K562 (cell line): Measurements from ENCODE around the gene MTFMT. TPM values are rescaled to one million over a fixed set of nuclear protein-coding genes. Genes with fewer than 3 reads are reported as not detected.

ENCODE experiments used
- AFF4 ChIP-seq: sonication (generic); formaldehyde crosslinking; IDR thresholded peaks from 2 replicates; pipeline ENCODE4 v1.8.0; 2023; ENCODE audit warnings: mild to moderate bottlenecking, missing genetic modification reagents
- DIDO1 ChIP-seq: fragments of 450-650 bp; IDR thresholded peaks from 2 replicates; pipeline ENCODE4 v1.6.1; 2016; ENCODE audit warnings: low read depth, missing biosample characterization, missing genetic modification characterization
- ELF2 ChIP-seq: fragments of 250-450 bp; sonication (Bioruptor Pico); IDR thresholded peaks from 2 replicates; pipeline ENCODE4 v1.5.0; 2021; ENCODE audit warnings: mild to moderate bottlenecking
- EWSR1 ChIP-seq: fragments of 450-650 bp; IDR thresholded peaks from 2 replicates; pipeline ENCODE4 v1.6.1; 2018; ENCODE audit warnings: borderline replicate concordance, mild to moderate bottlenecking, low read depth, moderate library complexity; ENCODE audit not compliant: partially characterized antibody
- L3MBTL2 ChIP-seq: fragments of 450-650 bp; IDR thresholded peaks from 2 replicates; pipeline ENCODE4 v1.6.1; 2016; ENCODE audit warnings: mild to moderate bottlenecking, moderate library complexity
- MIER1 ChIP-seq: fragments of 450-650 bp; IDR thresholded peaks from 2 replicates; pipeline ENCODE4 v1.6.1; 2016; ENCODE audit warnings: antibody characterized with exemption, mild to moderate bottlenecking, low read depth
- NR2F6 ChIP-seq: fragments of 450-650 bp; formaldehyde crosslinking; IDR thresholded peaks from 2 replicates; pipeline ENCODE4 v1.4.0; 2020; ENCODE audit warnings: mild to moderate bottlenecking
- PHB ChIP-seq: fragments of 250-450 bp; sonication (Bioruptor Pico); IDR thresholded peaks from 2 replicates; pipeline ENCODE4 v1.5.0; 2021
- PTRF ChIP-seq: fragments of 450-650 bp; IDR thresholded peaks from 2 replicates; pipeline ENCODE4 v1.6.1; 2016; ENCODE audit warnings: mild to moderate bottlenecking, missing genetic modification characterization, missing compliant biosample characterization
- RBFOX2 ChIP-seq: fragments of 200-400 bp; formaldehyde crosslinking; IDR thresholded peaks from 2 replicates; pipeline ENCODE4 v1.6.1; 2017; ENCODE audit warnings: low read depth, mild to moderate bottlenecking, low read length, moderate library complexity
- RBM25 ChIP-seq: fragments of 200-400 bp; formaldehyde crosslinking; IDR thresholded peaks from 2 replicates; pipeline ENCODE4 v1.6.1; 2018; ENCODE audit warnings: low read length, low read depth, moderate library complexity; ENCODE audit not compliant: severe bottlenecking
- SMARCA5 ChIP-seq: fragments of 450-650 bp; IDR thresholded peaks from 2 replicates; pipeline ENCODE4 v1.6.1; 2016
- SP1 ChIP-seq: sonication (generic); formaldehyde crosslinking; IDR thresholded peaks from 2 replicates; pipeline ENCODE4 v1.8.1; 2022; ENCODE audit warnings: mild to moderate bottlenecking, missing genetic modification reagents
- ZFP36 ChIP-seq: fragments of 150-350 bp; IDR thresholded peaks from 2 replicates; pipeline ENCODE4 v1.6.1; 2018; ENCODE audit warnings: low read length, low read depth; ENCODE audit not compliant: partially characterized antibody
- ZNF347 ChIP-seq: fragments of 450-650 bp; formaldehyde crosslinking; IDR thresholded peaks from 2 replicates; pipeline ENCODE4 v1.4.0; 2020; ENCODE audit warnings: low read depth, mild to moderate bottlenecking, moderate library complexity
- ZNF384 ChIP-seq: IDR thresholded peaks from 2 replicates; pipeline ENCODE4 v1.6.1; 2012; ENCODE audit warnings: low read depth, low read length, improper control_type of control experiment
- polyA plus RNA-seq, 8 experiments: library from polyadenylated mRNA; depleted of rRNA in 4 of 8; stranded (reverse) in 5 of 8; unstranded in 3 of 8; fragments of >200 nt; fragmentation: Nextera tagmentation in 2 of 8; fragmentation: Illumina TruSeq in 1 of 8; extraction: Ambion mirVana in 2 of 8; extraction: Trizol in 1 of 8; gene quantifications; 2 replicates each; pipeline versions ENCODE4 v1.2.1 to v1.2.3, GENCODE V29; 2011 to 2014; ENCODE audit warnings: inconsistent platforms in 1 of 8, missing spikeins in 1 of 8
- total RNA-seq, 7 experiments: library from RNA; depleted of rRNA in 6 of 7; stranded (reverse); fragments of >200 nt in 6 of 7; fragmentation: Illumina TruSeq in 2 of 7; extraction: Trizol in 2 of 7; gene quantifications; 2 replicates each; pipeline versions ENCODE4 v1.2.1 to v1.2.3, GENCODE V29; 2011 to 2021; ENCODE audit warnings: low replicate concordance in 1 of 7
- TF ChIP-seq, protein P1 (sequence below): sonication (generic); formaldehyde crosslinking; IDR thresholded peaks from 2 replicates; pipeline ENCODE4 v1.8.0; 2022; ENCODE audit warnings: mild to moderate bottlenecking, missing genetic modification reagents
- TF ChIP-seq, protein P2 (sequence below): fragments of 450-650 bp; IDR thresholded peaks from 2 replicates; pipeline ENCODE4 v1.7.0; 2016; ENCODE audit warnings: borderline replicate concordance

MTFMT gene
- total and polyA plus RNA-seq, 9 of the 15 experiments (the other 6 are each of a cell fraction or from before 2014, with no cell fraction given), result 1.4 to 31.1 (median 16.2) TPM

- TF ChIP-seq, protein P1, sequence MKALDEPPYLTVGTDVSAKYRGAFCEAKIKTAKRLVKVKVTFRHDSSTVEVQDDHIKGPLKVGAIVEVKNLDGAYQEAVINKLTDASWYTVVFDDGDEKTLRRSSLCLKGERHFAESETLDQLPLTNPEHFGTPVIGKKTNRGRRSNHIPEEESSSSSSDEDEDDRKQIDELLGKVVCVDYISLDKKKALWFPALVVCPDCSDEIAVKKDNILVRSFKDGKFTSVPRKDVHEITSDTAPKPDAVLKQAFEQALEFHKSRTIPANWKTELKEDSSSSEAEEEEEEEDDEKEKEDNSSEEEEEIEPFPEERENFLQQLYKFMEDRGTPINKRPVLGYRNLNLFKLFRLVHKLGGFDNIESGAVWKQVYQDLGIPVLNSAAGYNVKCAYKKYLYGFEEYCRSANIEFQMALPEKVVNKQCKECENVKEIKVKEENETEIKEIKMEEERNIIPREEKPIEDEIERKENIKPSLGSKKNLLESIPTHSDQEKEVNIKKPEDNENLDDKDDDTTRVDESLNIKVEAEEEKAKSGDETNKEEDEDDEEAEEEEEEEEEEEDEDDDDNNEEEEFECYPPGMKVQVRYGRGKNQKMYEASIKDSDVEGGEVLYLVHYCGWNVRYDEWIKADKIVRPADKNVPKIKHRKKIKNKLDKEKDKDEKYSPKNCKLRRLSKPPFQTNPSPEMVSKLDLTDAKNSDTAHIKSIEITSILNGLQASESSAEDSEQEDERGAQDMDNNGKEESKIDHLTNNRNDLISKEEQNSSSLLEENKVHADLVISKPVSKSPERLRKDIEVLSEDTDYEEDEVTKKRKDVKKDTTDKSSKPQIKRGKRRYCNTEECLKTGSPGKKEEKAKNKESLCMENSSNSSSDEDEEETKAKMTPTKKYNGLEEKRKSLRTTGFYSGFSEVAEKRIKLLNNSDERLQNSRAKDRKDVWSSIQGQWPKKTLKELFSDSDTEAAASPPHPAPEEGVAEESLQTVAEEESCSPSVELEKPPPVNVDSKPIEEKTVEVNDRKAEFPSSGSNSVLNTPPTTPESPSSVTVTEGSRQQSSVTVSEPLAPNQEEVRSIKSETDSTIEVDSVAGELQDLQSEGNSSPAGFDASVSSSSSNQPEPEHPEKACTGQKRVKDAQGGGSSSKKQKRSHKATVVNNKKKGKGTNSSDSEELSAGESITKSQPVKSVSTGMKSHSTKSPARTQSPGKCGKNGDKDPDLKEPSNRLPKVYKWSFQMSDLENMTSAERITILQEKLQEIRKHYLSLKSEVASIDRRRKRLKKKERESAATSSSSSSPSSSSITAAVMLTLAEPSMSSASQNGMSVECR (CRISPR knock-in tag), result peak; percentile 91
- 0 out of 2 replicates have a peak, but pooled peaks have one; percentile 49 for TF ChIP-seq AFF4
- TF ChIP-seq L3MBTL2, result peak; percentile 78
- TF ChIP-seq, protein P2, sequence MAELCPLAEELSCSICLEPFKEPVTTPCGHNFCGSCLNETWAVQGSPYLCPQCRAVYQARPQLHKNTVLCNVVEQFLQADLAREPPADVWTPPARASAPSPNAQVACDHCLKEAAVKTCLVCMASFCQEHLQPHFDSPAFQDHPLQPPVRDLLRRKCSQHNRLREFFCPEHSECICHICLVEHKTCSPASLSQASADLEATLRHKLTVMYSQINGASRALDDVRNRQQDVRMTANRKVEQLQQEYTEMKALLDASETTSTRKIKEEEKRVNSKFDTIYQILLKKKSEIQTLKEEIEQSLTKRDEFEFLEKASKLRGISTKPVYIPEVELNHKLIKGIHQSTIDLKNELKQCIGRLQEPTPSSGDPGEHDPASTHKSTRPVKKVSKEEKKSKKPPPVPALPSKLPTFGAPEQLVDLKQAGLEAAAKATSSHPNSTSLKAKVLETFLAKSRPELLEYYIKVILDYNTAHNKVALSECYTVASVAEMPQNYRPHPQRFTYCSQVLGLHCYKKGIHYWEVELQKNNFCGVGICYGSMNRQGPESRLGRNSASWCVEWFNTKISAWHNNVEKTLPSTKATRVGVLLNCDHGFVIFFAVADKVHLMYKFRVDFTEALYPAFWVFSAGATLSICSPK, result no peak
- TF ChIP-seq ZFP36, result peak; percentile 7
- peak; percentile 80 for TF ChIP-seq RBM25
- TF ChIP-seq ZNF347, result no peak
- no peak for TF ChIP-seq NR2F6 (CRISPR knock-in tag)
- TF ChIP-seq DIDO1 (tag), result peak; percentile 68; the same call in 1 of the 2 replicates
- peak; percentile 58; the same call in 1 of the 2 replicates for TF ChIP-seq SMARCA5
- TF ChIP-seq ELF2 (CRISPR knock-in tag), result peak; percentile 97
- TF ChIP-seq RBFOX2, result peak; percentile 90
- TF ChIP-seq EWSR1, result no peak
- TF ChIP-seq PHB, result no peak
- TF ChIP-seq SP1 (CRISPR knock-in tag), result peak; percentile 85
- TF ChIP-seq ZNF384, result 0 out of 2 replicates have a peak, but pooled peaks have one; percentile 7
- TF ChIP-seq MIER1, result peak; percentile 22; the same call in 1 of the 2 replicates
- no peak for TF ChIP-seq PTRF (tag)
Observed at GRCh38 chr15:64989416-64990167, 39.8 kb downstream of the MTFMT start, which contains the start of gene SPG21 (continued).
